Kidney (tissue), 22 donors: ENCODE data around the gene ZNF331. TPM values are rescaled to one million over a fixed set of nuclear protein-coding genes. Genes with fewer than 3 reads are reported as not detected.
"Not testable (repeated sequence)": the region's sequence is repeated elsewhere in the genome, so short reads cannot be mapped to it uniquely, and the experiment has no call there.

Experiments
- DNase-seq, 5 donors: peaks; one replicate each; pipeline ENCODE4 v3.0.0-alpha.2; 2013 to 2020
- FAIRE-seq: peaks from 2 replicates; lab custom pipeline; 2012; peaks lifted over from hg19 to GRCh38; lab: Jason Lieb, UNC
- H3K27ac ChIP-seq, 2 donors: one replicate each; pipeline ENCODE4 v1.7.0; 2013; ENCODE audit warnings: low read depth in 2 of 2, low read length in 2 of 2, inconsistent platforms in 1 of 2
- H3K27me3 ChIP-seq: one replicate; pipeline ENCODE4 v1.7.1; 2013; ENCODE audit warnings: low read length, inconsistent platforms; ENCODE audit not compliant: control insufficient read depth, insufficient read depth
- H3K36me3 ChIP-seq, 3 donors: one replicate each; pipeline versions ENCODE4 v1.7.0 to v1.7.1; 2013; ENCODE audit warnings: low read length in 3 of 3, control low read depth in 1 of 3, inconsistent platforms in 1 of 3; ENCODE audit not compliant: insufficient read depth in 3 of 3, control insufficient read depth in 2 of 3
- H3K4me1 ChIP-seq, 3 donors: one replicate each; pipeline versions ENCODE4 v1.7.0 to v1.7.1; 2013; ENCODE audit warnings: low read length in 3 of 3, inconsistent platforms in 1 of 3, low read depth in 1 of 3; ENCODE audit not compliant: control insufficient read depth in 2 of 3, insufficient read depth in 2 of 3
- H3K4me3 ChIP-seq, 3 donors: one replicate each; pipeline versions ENCODE4 v1.7.0 to v1.8.1; 2013; ENCODE audit warnings: low read length in 3 of 3, control low read depth in 1 of 3, inconsistent platforms in 1 of 3
- H3K9ac ChIP-seq, 3 donors: one replicate each; pipeline versions ENCODE4 v1.7.0 to v1.7.1; 2013; ENCODE audit warnings: low read length in 3 of 3, control low read depth in 1 of 3, inconsistent platforms in 1 of 3
- H3K9me3 ChIP-seq, 3 donors: one replicate each; pipeline versions ENCODE4 v1.7.0 to v1.7.1; 2013; ENCODE audit warnings: low read length in 3 of 3, control low read depth in 1 of 3, inconsistent platforms in 1 of 3; ENCODE audit not compliant: control insufficient read depth in 2 of 3, insufficient read depth in 1 of 3
- CTCF ChIP-seq: IDR thresholded peaks from 3 replicates; pipeline ENCODE4 v1.5.1; 2012; ENCODE audit warnings: mild to moderate bottlenecking, moderate library complexity, borderline replicate concordance; ENCODE audit not compliant: insufficient read depth; ENCODE audit errors: extremely low read depth
- intact Hi-C: fragments of 100-400 bp; cut with DNase I; formaldehyde crosslinking; loops from one replicate; pipeline ENCODE4 v1.11.1; 2022
- long read RNA-seq, 10 donors: library from polyadenylated mRNA in 1 of 10; unstranded in 1 of 10; transcript quantifications; one replicate each; pipeline ENCODE4 v2.0.0 and lab custom pipeline, GENCODE V29; 2021 to 2026
- polyA plus RNA-seq: library from polyadenylated mRNA; stranded (reverse); fragments of 350-450 nt; fragmentation: Illumina TruSeq; extraction: RNeasy Lipid Tissue Mini Kit (QIAGEN cat#74804); gene quantifications from one replicate; pipeline ENCODE4 v1.2.3, GENCODE V29; 2014; ENCODE audit warnings: low read depth, low replicate concordance; ENCODE audit not compliant: insufficient read depth
- total RNA-seq: library from RNA; stranded (reverse); fragmentation: NEBNext Ultra II Directional; extraction: Animal tissue kit (Norgen Biotek cat#: 25700); gene quantifications from one replicate; pipeline ENCODE4 v1.2.1, GENCODE V29; 2021
- donor health status: control.
- donor health status: control.
- donor health status: control.
- donor health status: control.
- donor health status: control.
- donor health status: DM: yes; HTN: yes; CAD: no.
- donor health status: Normal renal cell carcinoma (clear cell type).

The ZNF331 gene
- total RNA-seq (22.3 TPM), polyA plus RNA-seq (6.5 TPM)
- long read RNA-seq, donor 1, full-length matches to known transcripts: 4 of 4 reads
- long read RNA-seq, donor 1, partial matches to known transcripts: 0 of 4 reads
- long read RNA-seq, donor 1, other reads (novel, unspliced or antisense): 0 of 4 reads
- long read RNA-seq, donor 2, full-length matches to known transcripts: 16 of 16 reads
- long read RNA-seq, donor 2, partial matches to known transcripts: 0 of 16 reads
- long read RNA-seq, donor 2, other reads (novel, unspliced or antisense): 0 of 16 reads
- long read RNA-seq, donor 3, partial matches to known transcripts: 0 of 8 reads
- long read RNA-seq, donor 3, other reads (novel, unspliced or antisense): 0 of 8 reads
- long read RNA-seq, donor 4, partial matches to known transcripts: 0 of 2 reads
- long read RNA-seq, donor 4, other reads (novel, unspliced or antisense): 0 of 2 reads
- long read RNA-seq, donor 5: 0 reads
- long read RNA-seq, donor 6, partial matches to known transcripts: 0 of 1 reads
- long read RNA-seq, donor 6, other reads (novel, unspliced or antisense): 0 of 1 reads
- long read RNA-seq, donor 7, full-length matches to known transcripts: 23 of 38 reads
- long read RNA-seq, donor 7, partial matches to known transcripts: 1 of 38 reads
- long read RNA-seq, donor 7, other reads (novel, unspliced or antisense): 14 of 38 reads
- long read RNA-seq, donor 8, partial matches to known transcripts: 0 of 2 reads
- long read RNA-seq, donor 8, other reads (novel, unspliced or antisense): 0 of 2 reads
- long read RNA-seq, donor 9, partial matches to known transcripts: 0 of 1 reads
- long read RNA-seq, donor 9, other reads (novel, unspliced or antisense): 0 of 1 reads
- long read RNA-seq, donor 10, full-length matches to known transcripts: 15 of 21 reads
- long read RNA-seq, donor 10, partial matches to known transcripts: 6 of 21 reads
- long read RNA-seq, donor 10, other reads (novel, unspliced or antisense): 0 of 21 reads

DNA sequence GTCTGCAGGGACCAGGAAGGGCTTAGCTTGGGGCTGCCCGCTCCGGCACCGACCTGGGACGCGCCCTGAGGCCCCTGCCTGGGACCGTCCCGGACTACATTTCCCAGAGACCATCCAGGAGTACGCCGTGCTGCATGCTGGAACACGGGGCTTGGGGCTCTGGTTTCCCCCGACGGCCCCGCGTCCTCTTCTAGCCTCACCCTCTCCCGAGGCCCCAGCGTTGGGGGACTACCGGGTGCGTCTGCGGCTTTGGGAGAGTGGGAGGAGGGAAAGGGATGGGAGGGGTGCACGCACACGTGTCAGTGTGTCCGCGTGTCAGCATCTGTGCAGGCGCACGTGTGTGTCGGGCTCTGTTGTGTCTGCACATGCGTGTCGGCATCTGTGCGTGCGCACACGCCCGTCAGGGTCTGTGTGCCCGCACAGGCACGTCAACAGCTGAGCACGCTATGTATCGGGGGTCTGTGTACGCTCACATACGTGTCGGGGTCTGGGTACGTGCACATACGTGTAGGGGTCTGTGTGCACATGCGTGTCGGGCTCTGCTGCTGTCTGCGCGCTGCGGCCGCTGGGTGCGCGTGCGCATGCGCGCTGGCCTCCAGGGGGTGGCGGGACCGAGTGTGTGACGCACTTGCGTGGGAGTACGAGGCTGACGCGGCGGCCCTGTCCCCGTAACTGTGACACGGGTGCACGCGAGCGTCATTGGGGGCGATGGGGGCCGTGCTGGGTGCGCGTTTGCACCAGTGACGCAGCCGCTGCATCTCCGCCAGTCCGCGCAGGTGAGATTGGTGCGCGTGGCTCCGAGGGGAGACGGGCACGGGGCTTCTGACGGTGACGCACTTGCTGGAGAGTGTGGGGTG lies at the start of gene ZNF331:
Gene ZNF331, plus strand, starts transcription at position 625 of the 857 bp plus-strand sequence. CDS start 31,232 bp downstream, outside the sequence.
- Histone ChIP-seq H3K4me3 (peak within 1 kb of the TSS; percentile 91 to 95 (median 94)), H3K4me1 (peaks cover 0 to 2% (median 0%) of the 10 kb centered on the region in 3 donors), H3K9me3 (no peaks in the 10 kb centered on the region), H3K9ac (peak within 1 kb of the TSS; percentile 78 to 89 (median 80)), H3K27ac (peak within 1 kb of the TSS; percentile 83 to 86), H3K27me3 (no peaks in the 10 kb centered on the region), H3K36me3 (peaks cover 0 to 4% (median 0%) of the 10 kb centered on the region in 3 donors)
- DNase-seq (peak; percentile 79 to 94 (median 85)), FAIRE-seq (no peak)
- peak; percentile 19 for TF ChIP-seq CTCF
- intact Hi-C loops: no loop called here

DNA sequence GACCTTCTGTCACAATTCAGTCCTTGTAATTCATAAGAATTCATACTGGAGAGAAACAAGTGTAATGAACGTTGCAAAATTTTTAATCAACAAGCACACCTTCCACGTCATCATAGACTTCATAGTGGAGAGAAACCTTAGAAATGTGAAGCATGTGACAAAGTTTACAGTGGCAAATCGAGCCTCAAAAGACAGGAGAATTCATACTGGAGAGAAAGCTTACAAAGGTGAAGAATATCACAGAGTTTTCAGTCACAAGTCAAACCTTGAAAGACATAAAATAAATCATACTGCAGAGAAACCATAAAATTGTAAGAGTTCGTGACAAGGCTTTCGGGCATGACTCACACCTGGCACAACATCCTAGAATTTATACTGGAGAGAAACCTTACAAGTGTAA lies 45.8 kb upstream of the ZNF331 start:
- no peak overlapping the region for H3K27ac ChIP-seq
- peaks cover 2 to 22% (median 8%) of the 10 kb centered on the region in 3 donors for H3K36me3 ChIP-seq
- no peaks in the 10 kb centered on the region for H3K4me1 ChIP-seq
- H3K27me3 ChIP-seq: no peaks in the 10 kb centered on the region
- intact Hi-C loops: no loop called here
- no peak for FAIRE-seq
- H3K9ac ChIP-seq: no peak overlapping the region
- H3K4me3 ChIP-seq: no peak overlapping the region
- TF ChIP-seq CTCF: no peak
- peaks cover 3 to 36% (median 10%) of the 10 kb centered on the region in 3 donors for H3K9me3 ChIP-seq
- DNase-seq: no peak

DNA sequence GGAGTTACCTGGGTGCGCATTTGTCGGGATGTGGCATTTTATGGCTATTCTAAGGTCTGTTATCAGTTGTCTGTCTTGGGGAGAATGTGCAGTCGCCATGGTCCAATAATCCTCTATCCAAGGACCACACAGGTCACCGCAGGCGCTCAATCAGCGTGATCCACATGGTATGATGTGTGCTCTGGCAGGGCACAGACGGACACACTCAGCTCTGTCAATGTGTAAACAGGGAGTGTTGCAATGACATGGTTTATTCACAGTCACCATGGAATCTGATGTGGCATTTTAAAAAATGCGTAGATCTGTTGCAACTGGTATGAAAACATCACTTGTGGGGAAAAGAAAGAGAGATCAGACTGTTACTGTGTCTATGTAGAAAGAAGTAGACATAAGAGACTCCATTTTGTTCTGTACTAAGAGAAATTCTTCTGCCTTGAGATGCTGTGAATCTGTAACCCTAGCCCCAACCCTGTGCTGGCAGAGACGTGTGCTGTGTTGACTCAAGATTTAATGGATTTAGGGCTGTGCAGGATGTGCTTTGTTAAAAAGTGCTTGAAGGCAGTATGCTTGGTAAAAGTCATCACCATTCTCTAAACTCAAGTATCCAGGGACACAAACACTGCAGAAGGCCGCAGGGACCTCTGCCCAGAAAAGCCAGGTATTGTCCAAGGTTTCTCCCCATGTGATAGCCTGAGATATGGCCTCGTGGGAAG lies 40.5 kb upstream of the ZNF331 start:
- intact Hi-C loops, H3K4me3 ChIP-seq: not testable (repeated sequence)

DNA sequence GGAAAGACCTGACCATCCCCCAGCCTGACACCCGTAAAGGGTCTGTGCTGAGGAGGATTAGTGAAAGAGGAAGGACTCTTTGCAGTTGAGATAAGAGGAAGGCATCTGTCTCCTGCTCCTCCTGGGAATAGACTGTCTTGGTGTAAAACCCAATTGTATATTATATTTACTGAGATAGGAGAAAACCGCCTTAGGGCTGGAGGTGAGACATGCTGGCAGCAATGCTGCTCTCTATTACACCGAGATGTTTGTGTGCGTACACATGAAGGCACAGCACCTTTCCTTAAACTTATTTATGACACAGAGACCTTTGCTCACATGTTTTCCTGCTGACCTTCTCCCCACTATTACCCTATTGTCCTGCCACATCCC lies 39.9 kb upstream of the ZNF331 start:
- H3K27ac ChIP-seq, DNase-seq, H3K27me3 ChIP-seq, FAIRE-seq, H3K4me1 ChIP-seq, H3K4me3 ChIP-seq, H3K36me3 ChIP-seq, H3K9ac ChIP-seq, intact Hi-C loops, H3K9me3 ChIP-seq: not testable (repeated sequence)

More for the DNA sequence above, 40.5 kb upstream of the ZNF331 start:
- FAIRE-seq, H3K27me3 ChIP-seq, H3K9ac ChIP-seq, H3K27ac ChIP-seq, H3K36me3 ChIP-seq, H3K4me1 ChIP-seq: not testable (repeated sequence)
- DNase-seq: peak in 2 of 5 donors; percentile 24 to 31
- peaks cover 3 to 15% (median 4%) of the 10 kb centered on the region in 3 donors for H3K9me3 ChIP-seq

DNA sequence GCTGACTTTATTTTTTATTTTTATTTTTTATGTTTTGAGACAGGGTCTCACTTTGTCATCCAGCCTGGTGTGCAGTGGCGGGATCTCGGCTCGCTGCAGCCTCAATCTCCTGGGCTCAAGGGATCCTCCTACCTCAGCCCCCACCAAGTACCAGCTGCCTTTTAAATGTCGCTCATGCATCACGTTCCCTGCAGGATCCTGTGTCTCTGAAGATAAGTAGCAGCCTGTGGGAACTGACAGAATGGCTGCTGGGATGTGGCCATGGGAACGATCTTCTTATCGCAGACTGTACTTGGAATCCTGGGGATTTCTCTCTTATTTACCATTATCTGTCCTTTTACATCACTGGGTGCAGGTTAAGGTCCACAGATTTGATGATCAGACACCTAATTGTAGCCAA lies 34.8 kb upstream of the ZNF331 start:
- intact Hi-C loops, H3K9ac ChIP-seq, H3K27me3 ChIP-seq, H3K36me3 ChIP-seq, H3K9me3 ChIP-seq, H3K4me1 ChIP-seq, DNase-seq, H3K27ac ChIP-seq, FAIRE-seq, H3K4me3 ChIP-seq: not testable (repeated sequence)
